ENCODE results near the gene ZNF32. TPM values are rescaled to one million over a fixed set of nuclear protein-coding genes. Genes with fewer than 3 reads are reported as not detected.

ZNF32 gene
- total and polyA plus RNA-seq, 2 of the 8 experiments (the other 6 are each of a cell fraction or from before 2014, with no cell fraction given): 17.2 to 22.5 TPM

DNA sequence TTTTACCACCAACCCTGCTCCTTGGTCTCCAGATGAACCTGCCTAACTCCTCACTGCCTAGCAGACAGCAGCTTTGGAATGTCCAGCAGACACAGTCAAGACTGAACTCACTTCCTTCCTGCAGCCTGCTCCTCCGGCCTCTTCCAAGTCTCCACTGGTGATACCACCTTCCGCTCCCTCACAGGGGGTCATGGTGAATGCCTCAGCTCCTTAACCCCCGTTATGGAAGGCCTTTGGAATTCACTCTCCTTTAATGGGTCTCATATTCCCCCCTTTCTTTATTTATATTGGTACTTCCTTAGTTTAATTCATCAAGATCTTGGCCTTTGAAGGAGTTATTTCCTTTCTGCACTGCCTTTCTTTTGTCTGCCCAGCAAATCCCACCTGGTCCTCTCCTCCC is 44.9 kb upstream of the ZNF32 start (continued):
- no peak for TF ChIP-seq JUN (IDR thresholded peaks at IDR 0.05; ENCODE audit: low read depth, low read length)
- no peak for TF ChIP-seq SP2 (IDR thresholded peaks at IDR 0.05; ENCODE audit: low read length)
- TF ChIP-seq, protein P1, sequence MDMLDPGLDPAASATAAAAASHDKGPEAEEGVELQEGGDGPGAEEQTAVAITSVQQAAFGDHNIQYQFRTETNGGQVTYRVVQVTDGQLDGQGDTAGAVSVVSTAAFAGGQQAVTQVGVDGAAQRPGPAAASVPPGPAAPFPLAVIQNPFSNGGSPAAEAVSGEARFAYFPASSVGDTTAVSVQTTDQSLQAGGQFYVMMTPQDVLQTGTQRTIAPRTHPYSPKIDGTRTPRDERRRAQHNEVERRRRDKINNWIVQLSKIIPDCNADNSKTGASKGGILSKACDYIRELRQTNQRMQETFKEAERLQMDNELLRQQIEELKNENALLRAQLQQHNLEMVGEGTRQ (IDR thresholded peaks at IDR 0.05; ENCODE audit: low read length): no peak
- no peak for TF ChIP-seq CTCF (IDR thresholded peaks at IDR 0.05; ENCODE audit: control extremely low read depth in 1 of 3, insufficient read depth in 1 of 3, low read depth in 1 of 3, low read length in 3 of 3)
